Activated CD4-positive, alpha-beta memory T cell treated with anti-CD3 and anti-CD28 coated beads, Interleukin-2, amount 10 ng/mL, durations not matched to agents 7 days and 5 days (primary cell): ENCODE measurements around the gene UBASH3A. TPM values are rescaled to one million over a fixed set of nuclear protein-coding genes. Genes with fewer than 3 reads are reported as not detected.

Experiments used
- CTCF ChIA-PET: fragments of 350-600 bp; sonication (Branson Sonifier 250); formaldehyde crosslinking; loops from one replicate; lab custom pipeline; 2021; ENCODE audit warnings: antibody characterized with exemption, inconsistent platforms; lab: Charles Lee
- POLR2A ChIA-PET: fragments of 350-600 bp; sonication (Branson Sonifier 250); formaldehyde crosslinking; loops from one replicate; lab custom pipeline; 2021; ENCODE audit warnings: antibody characterized with exemption; lab: Charles Lee
- DNase-seq: peaks from one replicate; pipeline ENCODE4 v3.0.0-alpha.2; 2020
- H3K27ac Mint-ChIP-seq: one replicate; pipeline ENCODE4 v1.8.0; 2021; ENCODE audit warnings: mild to moderate bottlenecking, mixed read lengths
- H3K27me3 Mint-ChIP-seq: one replicate; pipeline ENCODE4 v1.8.0; 2021; ENCODE audit warnings: mixed read lengths
- H3K36me3 Mint-ChIP-seq: one replicate; pipeline ENCODE4 v1.8.0; 2021; ENCODE audit warnings: low read depth, mixed read lengths
- H3K4me1 Mint-ChIP-seq: one replicate; pipeline ENCODE4 v1.8.0; 2021; ENCODE audit warnings: mixed read lengths
- H3K4me3 Mint-ChIP-seq: one replicate; pipeline ENCODE4 v1.8.0; 2021; ENCODE audit warnings: mild to moderate bottlenecking, mixed read lengths
- H3K9me3 Mint-ChIP-seq: one replicate; pipeline ENCODE4 v1.8.0; 2021; ENCODE audit warnings: mixed read lengths
- total RNA-seq, 2 experiments: library from RNA; stranded (reverse); gene quantifications; one replicate each; pipeline ENCODE4 v1.2.3, GENCODE V29; 2021

Gene UBASH3A
- total RNA-seq, 2 experiments from 2014 or later: 67.8 to 70.6 TPM

- no peaks in the 10 kb centered on the region for H3K27me3 Mint-ChIP-seq
- H3K36me3 Mint-ChIP-seq: peaks cover 75% of the 10 kb centered on the region
- CTCF ChIA-PET: interaction anchor here (0.6 to 1.0 kb wide), 2 partner anchors 18 to 570 kb away, joined by 3 read pairs; partner anchors contain the start of gene UBASH3A
- no peak for DNase-seq
- no peak overlapping the region for H3K27ac Mint-ChIP-seq
- peaks cover 67% of the 10 kb centered on the region for H3K4me1 Mint-ChIP-seq
- H3K4me3 Mint-ChIP-seq: no peak overlapping the region
- H3K9me3 Mint-ChIP-seq: peaks cover 18% of the 10 kb centered on the region
- POLR2A ChIA-PET: interaction anchor here (0.5 kb wide), 1 partner anchor 17 kb away, joined by 3 read pairs; no protein-coding TSS in a partner anchor
Measured at GRCh38 chr21:42386034-42386591, 17.6 kb upstream of the UBASH3A start.

GRCh38 chr21:42387164-42387563 lies 16.5 kb upstream of the UBASH3A start:
- peaks cover 73% of the 10 kb centered on the region for H3K36me3 Mint-ChIP-seq
- H3K4me3 Mint-ChIP-seq: no peak overlapping the region
- CTCF ChIA-PET: no interaction called here
- H3K4me1 Mint-ChIP-seq: peaks cover 69% of the 10 kb centered on the region
- no peaks in the 10 kb centered on the region for H3K27me3 Mint-ChIP-seq
- POLR2A ChIA-PET: interaction anchor here (1.0 to 3.1 kb wide), 4 partner anchors 11 to 17 kb away, joined by 3 to 34 read pairs (median 7); partner anchors contain the start of gene UBASH3A
- H3K27ac Mint-ChIP-seq: no peak overlapping the region
- H3K9me3 Mint-ChIP-seq: peaks cover 10% of the 10 kb centered on the region
- DNase-seq: no peak

- H3K9me3 Mint-ChIP-seq: peaks cover 3% of the 10 kb centered on the region
- DNase-seq: no peak
- H3K4me1 Mint-ChIP-seq: peaks cover 74% of the 10 kb centered on the region
- ChIA-PET CTCF (interaction anchor here (1.0 to 1.2 kb wide), 2 partner anchors 11 to 16 kb away, joined by 5 to 6 read pairs; partner anchors contain the start of gene UBASH3A), POLR2A (interaction anchor here (1.2 to 3.1 kb wide), 6 partner anchors 11 to 37 kb away, joined by 3 to 34 read pairs (median 7); partner anchors contain the start of gene UBASH3A)
- H3K27ac Mint-ChIP-seq: no peak overlapping the region
- H3K36me3 Mint-ChIP-seq: peaks cover 67% of the 10 kb centered on the region
- H3K27me3 Mint-ChIP-seq: no peaks in the 10 kb centered on the region
- no peak overlapping the region for H3K4me3 Mint-ChIP-seq
Measured at GRCh38 chr21:42387843-42388340, 15.8 kb upstream of the UBASH3A start.

GRCh38 chr21:42388740-42389448 lies 14.8 kb upstream of the UBASH3A start:
- Mint-ChIP-seq H3K4me3 (peak overlapping the region; percentile 63), H3K27ac (peak overlapping the region; percentile 74), H3K36me3 (peaks cover 62% of the 10 kb centered on the region), H3K27me3 (no peaks in the 10 kb centered on the region), H3K4me1 (peaks cover 81% of the 10 kb centered on the region), H3K9me3 (peaks cover 2% of the 10 kb centered on the region)
- ChIA-PET POLR2A (interaction anchor here (0.9 to 3.1 kb wide), 7 partner anchors 10 to 36 kb away, joined by 3 to 34 read pairs (median 7); partner anchors contain the start of gene UBASH3A), CTCF (interaction anchor here (0.9 to 1.2 kb wide), 3 partner anchors 10 to 15 kb away, joined by 4 to 6 read pairs (median 5); partner anchors contain the start of gene UBASH3A)
- peak; percentile 48 for DNase-seq

- peaks cover 57% of the 10 kb centered on the region for H3K36me3 Mint-ChIP-seq
- POLR2A ChIA-PET: interaction anchor here (0.9 to 3.1 kb wide), 7 partner anchors 9 to 36 kb away, joined by 3 to 34 read pairs (median 7); partner anchors contain the start of gene UBASH3A
- CTCF ChIA-PET: interaction anchor here (0.9 kb wide), 1 partner anchor 12 kb away, joined by 4 read pairs; no protein-coding TSS in a partner anchor
- no peak for DNase-seq
- H3K27ac Mint-ChIP-seq: peak overlapping the region; percentile 74
- peaks cover 77% of the 10 kb centered on the region for H3K4me1 Mint-ChIP-seq
- peak overlapping the region; percentile 63 for H3K4me3 Mint-ChIP-seq
- peaks cover 2% of the 10 kb centered on the region for H3K9me3 Mint-ChIP-seq
- no peaks in the 10 kb centered on the region for H3K27me3 Mint-ChIP-seq
Measured at GRCh38 chr21:42389449-42389835, 14.3 kb upstream of the UBASH3A start.

- H3K36me3 Mint-ChIP-seq: peaks cover 53% of the 10 kb centered on the region
- peaks cover 73% of the 10 kb centered on the region for H3K4me1 Mint-ChIP-seq
Measured at GRCh38 chr21:42390193-42390592, 13.5 kb upstream of the UBASH3A start.

GRCh38 chr21:42390696-42391095 lies 13.0 kb upstream of the UBASH3A start:
- no peak for DNase-seq

More at GRCh38 chr21:42390193-42390592, 13.5 kb upstream of the UBASH3A start:
- DNase-seq: no peak
- ChIA-PET POLR2A (interaction anchor here (4.7 kb wide), 1 partner anchor 14 kb away, joined by 59 read pairs; the partner anchor contains the start of gene UBASH3A), CTCF (interaction anchor here (1.0 kb wide), 1 partner anchor 8 kb away, joined by 3 read pairs; no protein-coding TSS in a partner anchor)
- no peak overlapping the region for H3K27ac Mint-ChIP-seq
- H3K4me3 Mint-ChIP-seq: no peak overlapping the region
- H3K9me3 Mint-ChIP-seq: peaks cover under 1% of the 10 kb centered on the region
- no peaks in the 10 kb centered on the region for H3K27me3 Mint-ChIP-seq

GRCh38 chr21:42391297-42391696 lies 12.4 kb upstream of the UBASH3A start:
- no peaks in the 10 kb centered on the region for H3K9me3 Mint-ChIP-seq
- peaks cover 71% of the 10 kb centered on the region for H3K4me1 Mint-ChIP-seq
- peaks cover 42% of the 10 kb centered on the region for H3K36me3 Mint-ChIP-seq
- ChIA-PET CTCF (interaction anchor here (1.0 kb wide), 1 partner anchor 9 kb away, joined by 3 read pairs; no protein-coding TSS in a partner anchor), POLR2A (interaction anchor here (1.0 to 4.7 kb wide), 2 partner anchors 10 to 13 kb away, joined by 3 to 59 read pairs; partner anchors contain the start of gene UBASH3A)
- DNase-seq: no peak
- no peak overlapping the region for H3K27ac Mint-ChIP-seq
- H3K27me3 Mint-ChIP-seq: no peaks in the 10 kb centered on the region
- H3K4me3 Mint-ChIP-seq: no peak overlapping the region

More at GRCh38 chr21:42390696-42391095, 13.0 kb upstream of the UBASH3A start:
- POLR2A ChIA-PET: interaction anchor here (4.7 kb wide), 1 partner anchor 13 kb away, joined by 59 read pairs; the partner anchor contains the start of gene UBASH3A
- no peaks in the 10 kb centered on the region for H3K27me3 Mint-ChIP-seq
- peaks cover 69% of the 10 kb centered on the region for H3K4me1 Mint-ChIP-seq
- no peak overlapping the region for H3K4me3 Mint-ChIP-seq
- H3K9me3 Mint-ChIP-seq: no peaks in the 10 kb centered on the region
- H3K27ac Mint-ChIP-seq: no peak overlapping the region
- peaks cover 48% of the 10 kb centered on the region for H3K36me3 Mint-ChIP-seq
- CTCF ChIA-PET: interaction anchor here (1.0 kb wide), 1 partner anchor 9 kb away, joined by 3 read pairs; no protein-coding TSS in a partner anchor

GRCh38 chr21:42392731-42393442 lies 10.8 kb upstream of the UBASH3A start:
- DNase-seq: no peak
- H3K9me3 Mint-ChIP-seq: no peaks in the 10 kb centered on the region
- no peaks in the 10 kb centered on the region for H3K27me3 Mint-ChIP-seq
- ChIA-PET POLR2A (interaction anchor here (0.6 to 4.7 kb wide), 7 partner anchors 11 to 499 kb away, joined by 3 to 59 read pairs (median 4); partner anchors contain the start of gene UBASH3A), CTCF (interaction anchor here (1.0 to 2.7 kb wide), 3 partner anchors 11 to 18 kb away, joined by 4 to 17 read pairs (median 15); partner anchors contain the start of gene UBASH3A)
- H3K4me1 Mint-ChIP-seq: peaks cover 64% of the 10 kb centered on the region
- peak overlapping the region; percentile 3 for H3K4me3 Mint-ChIP-seq
- H3K27ac Mint-ChIP-seq: peak overlapping the region; percentile 65
- peaks cover 34% of the 10 kb centered on the region for H3K36me3 Mint-ChIP-seq

GRCh38 chr21:42393443-42393950 lies 10.2 kb upstream of the UBASH3A start:
- H3K27me3 Mint-ChIP-seq: no peaks in the 10 kb centered on the region
- no peaks in the 10 kb centered on the region for H3K9me3 Mint-ChIP-seq
- H3K27ac Mint-ChIP-seq: peak overlapping the region; percentile 60
- H3K36me3 Mint-ChIP-seq: peaks cover 31% of the 10 kb centered on the region
- H3K4me3 Mint-ChIP-seq: peak overlapping the region; percentile 3
- POLR2A ChIA-PET: interaction anchor here (0.6 to 4.7 kb wide), 7 partner anchors 11 to 499 kb away, joined by 3 to 59 read pairs (median 4); partner anchors contain the start of gene UBASH3A
- CTCF ChIA-PET: interaction anchor here (1.0 to 2.7 kb wide), 3 partner anchors 11 to 18 kb away, joined by 4 to 17 read pairs (median 15); partner anchors contain the start of gene UBASH3A
- H3K4me1 Mint-ChIP-seq: peaks cover 64% of the 10 kb centered on the region
- no peak for DNase-seq

- ChIA-PET POLR2A (no interaction called here), CTCF (no interaction called here)
- DNase-seq: no peak
Measured at GRCh38 chr21:42395302-42395701, 8.4 kb upstream of the UBASH3A start.

More at GRCh38 chr21:42395302-42395701, 8.4 kb upstream of the UBASH3A start:
- Mint-ChIP-seq H3K27me3 (no peaks in the 10 kb centered on the region), H3K9me3 (no peaks in the 10 kb centered on the region), H3K4me1 (peaks cover 56% of the 10 kb centered on the region), H3K27ac (no peak overlapping the region), H3K36me3 (peaks cover 22% of the 10 kb centered on the region), H3K4me3 (no peak overlapping the region)
